ENCODE results near the gene G2E3. TPM values are rescaled to one million over a fixed set of nuclear protein-coding genes. Genes with fewer than 3 reads are reported as not detected.

G2E3 gene
- total and polyA plus RNA-seq, 2 donors (not counting 3 experiments of a cell fraction or from before 2014, with no cell fraction given): 4.2 to 34.8 TPM

GRCh38 chr14:30656190-30656632, 97.3 kb downstream of the G2E3 start:
- no peak overlapping the region for H3K27ac ChIP-seq (ENCODE audit: insufficient read depth, low read depth, low read length)
- FAIRE-seq: peak; percentile 67

More at GRCh38 chr14:30656190-30656632, 97.3 kb downstream of the G2E3 start:
- TF ChIP-seq CTCF (IDR thresholded peaks at IDR 0.05; ENCODE audit: extremely low read depth in 1 of 2, insufficient read depth in 1 of 2, low read depth in 1 of 2, low read length in 2 of 2) (peak; percentile 62 to 63), MAX (IDR thresholded peaks at IDR 0.05; ENCODE audit: insufficient read depth, insufficient read length) (no peak)
- no peak overlapping the region for H3K4me3 ChIP-seq (replicated peaks in 1 of 3; ENCODE audit: insufficient read depth in 1 of 3, low read depth in 1 of 3, low read length in 3 of 3)
- no peaks in the 10 kb centered on the region for H3K9me1 ChIP-seq (replicated peaks; ENCODE audit: control insufficient read depth, extremely low read depth, insufficient read depth, low read length)
- no peaks in the 10 kb centered on the region for H4K20me1 ChIP-seq (replicated peaks; ENCODE audit: control insufficient read depth, extremely low read depth, insufficient read depth, low read length)
- BruUV-seq (replicated peaks): no TSS peak
- no peaks in the 10 kb centered on the region for H3K27me3 ChIP-seq (ENCODE audit: control insufficient read depth in 2 of 2, insufficient read depth in 2 of 2, low read length in 2 of 2)
- no peak overlapping the region for H3K9ac ChIP-seq (replicated peaks; ENCODE audit: extremely low read depth, insufficient read depth, low read length)
- ChIA-PET CTCF (interaction anchor here (0.9 to 1.1 kb wide), 3 partner anchors 25 to 427 kb away, joined by 3 to 6 read pairs (median 5); partner anchors contain the start of gene SCFD1), POLR2A (no interaction called here)
- H3K79me2 ChIP-seq (ENCODE audit: control insufficient read depth, insufficient read depth, low read length): no peaks in the 10 kb centered on the region
- DNase-seq (ENCODE audit: low read depth, low spot score): peak; percentile 35
- no peak overlapping the region for H3K4me2 ChIP-seq (ENCODE audit: insufficient read depth, low read length)
- no peaks in the 10 kb centered on the region for H3K4me1 ChIP-seq (ENCODE audit: control insufficient read depth, extremely low read depth, insufficient read depth, low read length)
- no peak overlapping the region for H2AFZ ChIP-seq (ENCODE audit: low read depth, low read length)
- intact Hi-C loops (cut with micrococcal nuclease) (loop anchor here (1.0 to 10.0 kb wide), 3 partner anchors 96 to 699 kb away; no protein-coding TSS in a partner anchor), dilution Hi-C loops (cut with MboI; ENCODE audit: extremely low pct_ligation_motif_present, low sequenced_read_pairs) (no loop called here)
- no peaks in the 10 kb centered on the region for H3K9me3 ChIP-seq (replicated peaks; ENCODE audit: control insufficient read depth, insufficient read depth, low read length)
- peaks cover 3 to 8% of the 10 kb centered on the region in 2 experiments for H3K36me3 ChIP-seq (ENCODE audit: control insufficient read depth in 2 of 2, extremely low read depth in 1 of 2, insufficient read depth in 2 of 2, low read length in 2 of 2)

Data from endothelial cell of umbilical vein (primary cell).